Mesendoderm (in vitro differentiated cells): ENCODE measurements around the gene DDX31.
A peak's percentile ranks its signal among the peaks of the same experiment; 100 is the strongest.

Experiments used
- DNase-seq: peaks from one replicate; pipeline ENCODE4 v3.0.0; 2013
- H2AK5ac ChIP-seq: 2 replicates; pipeline ENCODE4 v1.6.1; 2013; ENCODE audit warnings: low read length, inconsistent platforms
- H2BK120ac ChIP-seq: 2 replicates; pipeline ENCODE4 v1.6.1; 2013; ENCODE audit warnings: low read depth, mild to moderate bottlenecking, low read length, moderate library complexity, mixed read lengths
- H2BK15ac ChIP-seq: replicated peaks from 2 replicates; pipeline ENCODE4 v1.6.1; 2013; ENCODE audit warnings: low read depth, mild to moderate bottlenecking, moderate library complexity
- H2BK5ac ChIP-seq: 2 replicates; pipeline ENCODE4 v1.6.1; 2013; ENCODE audit warnings: low read length, inconsistent platforms
- H3K18ac ChIP-seq: 2 replicates; pipeline ENCODE4 v1.6.1; 2013; ENCODE audit warnings: mild to moderate bottlenecking, low read length, mixed read lengths
- H3K23ac ChIP-seq: one replicate; pipeline ENCODE4 v1.6.1; 2013; ENCODE audit warnings: low read length
- H3K27ac ChIP-seq: 2 replicates; pipeline ENCODE4 v1.5.1; 2013; ENCODE audit warnings: low read depth, mild to moderate bottlenecking, inconsistent platforms, low read length, moderate library complexity
- H3K27me3 ChIP-seq: 2 replicates; pipeline ENCODE4 v1.6.1; 2013; ENCODE audit warnings: low read length, control low read depth, mild to moderate bottlenecking, inconsistent platforms; ENCODE audit not compliant: insufficient read depth, poor library complexity
- H3K36me3 ChIP-seq: 2 replicates; pipeline ENCODE4 v1.6.1; 2013; ENCODE audit warnings: low read length, inconsistent platforms; ENCODE audit not compliant: control insufficient read depth, insufficient read depth
- H3K4ac ChIP-seq: one replicate; pipeline ENCODE4 v1.6.1; 2013; ENCODE audit warnings: low read depth, mild to moderate bottlenecking, low read length, moderate library complexity
- H3K4me1 ChIP-seq: 2 replicates; pipeline ENCODE4 v1.6.1; 2013; ENCODE audit warnings: low read depth, low read length, inconsistent platforms; ENCODE audit not compliant: control insufficient read depth
- H3K4me2 ChIP-seq: 2 replicates; pipeline ENCODE4 v1.6.1; 2013; ENCODE audit warnings: low read length
- H3K4me3 ChIP-seq: 2 replicates; pipeline ENCODE4 v1.5.1; 2013; ENCODE audit warnings: mild to moderate bottlenecking, low read length
- H3K56ac ChIP-seq: one replicate; pipeline ENCODE4 v1.6.1; 2013; ENCODE audit warnings: low read length
- H3K79me1 ChIP-seq: 2 replicates; pipeline ENCODE4 v1.6.1; 2013; ENCODE audit warnings: low read length, inconsistent platforms
- H3K79me2 ChIP-seq: 2 replicates; pipeline ENCODE4 v1.6.1; 2013; ENCODE audit warnings: mild to moderate bottlenecking, low read length; ENCODE audit not compliant: control insufficient read depth, insufficient read depth
- H3K9ac ChIP-seq: 2 replicates; pipeline ENCODE4 v1.6.1; 2013; ENCODE audit warnings: low read length, inconsistent platforms
- H4K5ac ChIP-seq: one replicate; pipeline ENCODE4 v1.6.1; 2013; ENCODE audit warnings: low read length
- H4K8ac ChIP-seq: one replicate; pipeline ENCODE4 v1.6.1; 2013; ENCODE audit warnings: low read depth, mild to moderate bottlenecking, control low read depth, low read length, moderate library complexity
- WGBS: extraction: QIAGEN DNeasy Blood & Tissue Kit; methylation state at CpG from one replicate; pipeline ENCODE4 v1.1.7; 2013; ENCODE audit warnings: low lambda C conversion rate, missing lambda C conversion rate; ENCODE audit not compliant: insufficient coverage; ENCODE audit errors: extremely low coverage; 5-methylcytosine and 5-hydroxymethylcytosine counted together

The DDX31 gene

GRCh38 chr9:132683873-132684272 lies 14.1 kb upstream of the DDX31 start:
- WGBS = no CpG with 5 or more reads among the region's 1 CpG
- Histone ChIP-seq H3K18ac (no peak overlapping the region), H2BK15ac (no peak overlapping the region), H3K56ac (no peak overlapping the region), H4K8ac (no peak overlapping the region), H3K27me3 (no peaks in the 10 kb centered on the region), H2BK120ac (no peak overlapping the region), H3K79me2 (peaks cover 30% of the 10 kb centered on the region), H3K4me1 (no peaks in the 10 kb centered on the region), H3K27ac (no peak overlapping the region), H3K9ac (no peak overlapping the region), H3K23ac (no peak overlapping the region), H2BK5ac (no peak overlapping the region), H3K4me3 (no peak overlapping the region), H2AK5ac (no peak overlapping the region), H3K79me1 (peaks cover 16% of the 10 kb centered on the region), H3K4ac (no peak overlapping the region), H3K4me2 (no peak overlapping the region), H4K5ac (no peak overlapping the region), H3K36me3 (peaks cover 13% of the 10 kb centered on the region)
- no peak for DNase-seq

- no peaks in the 10 kb centered on the region for H3K4me1 ChIP-seq
- H3K4me3 ChIP-seq = no peak overlapping the region
- no peak overlapping the region for H2BK15ac ChIP-seq
- no peak overlapping the region for H4K5ac ChIP-seq
- no peak overlapping the region for H2AK5ac ChIP-seq
- peaks cover 48% of the 10 kb centered on the region for H3K79me2 ChIP-seq
- H3K4me2 ChIP-seq = no peak overlapping the region
- WGBS = no CpG with 5 or more reads among the region's 5 CpGs
- H3K9ac ChIP-seq = no peak overlapping the region
- no peak overlapping the region for H3K27ac ChIP-seq
- H3K79me1 ChIP-seq = peaks cover 25% of the 10 kb centered on the region
- H4K8ac ChIP-seq = no peak overlapping the region
- no peak overlapping the region for H3K23ac ChIP-seq
- DNase-seq = no peak
- no peaks in the 10 kb centered on the region for H3K27me3 ChIP-seq
- peaks cover 18% of the 10 kb centered on the region for H3K36me3 ChIP-seq
- H3K4ac ChIP-seq = no peak overlapping the region
- no peak overlapping the region for H2BK120ac ChIP-seq
- no peak overlapping the region for H2BK5ac ChIP-seq
- H3K18ac ChIP-seq = no peak overlapping the region
- H3K56ac ChIP-seq = no peak overlapping the region
These were observed 11.8 kb upstream of the DDX31 start for GRCh38 chr9:132681561-132681960.

- WGBS = no CpG with 5 or more reads among the region's 3 CpGs
- no peak overlapping the region for H2AK5ac ChIP-seq
- H3K79me2 ChIP-seq = peaks cover 60% of the 10 kb centered on the region
- peaks cover 22% of the 10 kb centered on the region for H3K79me1 ChIP-seq
- no peaks in the 10 kb centered on the region for H3K4me1 ChIP-seq
- DNase-seq = no peak
- H3K23ac ChIP-seq = no peak overlapping the region
- H4K8ac ChIP-seq = no peak overlapping the region
- H2BK120ac ChIP-seq = no peak overlapping the region
- H3K4me2 ChIP-seq = no peak overlapping the region
- no peak overlapping the region for H3K4me3 ChIP-seq
- no peak overlapping the region for H3K4ac ChIP-seq
- no peaks in the 10 kb centered on the region for H3K27me3 ChIP-seq
- no peak overlapping the region for H2BK5ac ChIP-seq
- no peak overlapping the region for H4K5ac ChIP-seq
- H3K36me3 ChIP-seq = peaks cover 16% of the 10 kb centered on the region
- no peak overlapping the region for H3K56ac ChIP-seq
- no peak overlapping the region for H3K27ac ChIP-seq
- H2BK15ac ChIP-seq = no peak overlapping the region
- H3K18ac ChIP-seq = no peak overlapping the region
- no peak overlapping the region for H3K9ac ChIP-seq
These were observed 10.3 kb upstream of the DDX31 start for GRCh38 chr9:132679946-132680625.

GRCh38 chr9:132677976-132678375 lies 8.2 kb upstream of the DDX31 start:
- Histone ChIP-seq H3K4me3 (no peak overlapping the region), H3K4ac (no peak overlapping the region), H2BK15ac (no peak overlapping the region), H2AK5ac (no peak overlapping the region), H2BK5ac (no peak overlapping the region), H3K27me3 (no peaks in the 10 kb centered on the region), H3K9ac (no peak overlapping the region), H3K27ac (no peak overlapping the region), H2BK120ac (no peak overlapping the region), H4K5ac (no peak overlapping the region), H3K36me3 (peaks cover 11% of the 10 kb centered on the region), H3K4me1 (no peaks in the 10 kb centered on the region), H3K56ac (no peak overlapping the region), H4K8ac (no peak overlapping the region), H3K4me2 (no peak overlapping the region), H3K79me2 (peaks cover 75% of the 10 kb centered on the region), H3K79me1 (peaks cover 13% of the 10 kb centered on the region), H3K18ac (no peak overlapping the region), H3K23ac (no peak overlapping the region)
- WGBS = no CpG with 5 or more reads among the region's 8 CpGs
- DNase-seq = no peak

GRCh38 chr9:132674485-132674884 lies 4.7 kb upstream of the DDX31 start:
- H2AK5ac ChIP-seq = no peak overlapping the region
- no CpG with 5 or more reads among the region's 4 CpGs for WGBS
- H3K27ac ChIP-seq = no peak overlapping the region
- peaks cover 79% of the 10 kb centered on the region for H3K79me2 ChIP-seq
- no peak overlapping the region for H2BK15ac ChIP-seq
- H2BK120ac ChIP-seq = no peak overlapping the region
- peaks cover 11% of the 10 kb centered on the region for H3K36me3 ChIP-seq
- H3K27me3 ChIP-seq = no peaks in the 10 kb centered on the region
- H4K8ac ChIP-seq = no peak overlapping the region
- DNase-seq = no peak
- H3K79me1 ChIP-seq = peaks cover 15% of the 10 kb centered on the region
- H4K5ac ChIP-seq = no peak overlapping the region
- no peak overlapping the region for H3K9ac ChIP-seq
- no peak overlapping the region for H3K56ac ChIP-seq
- no peak overlapping the region for H3K4me2 ChIP-seq
- no peak overlapping the region for H2BK5ac ChIP-seq
- H3K4me1 ChIP-seq = peaks cover 3% of the 10 kb centered on the region
- H3K4me3 ChIP-seq = no peak overlapping the region
- no peak overlapping the region for H3K23ac ChIP-seq
- H3K4ac ChIP-seq = no peak overlapping the region
- H3K18ac ChIP-seq = no peak overlapping the region

- Histone ChIP-seq H4K5ac (no peak overlapping the region), H2BK15ac (no peak overlapping the region), H3K23ac (no peak overlapping the region), H2BK5ac (no peak overlapping the region), H3K4me3 (no peak overlapping the region), H3K9ac (no peak overlapping the region), H2BK120ac (no peak overlapping the region), H3K79me2 (peaks cover 68% of the 10 kb centered on the region), H3K4ac (no peak overlapping the region), H3K27me3 (no peaks in the 10 kb centered on the region), H4K8ac (no peak overlapping the region), H3K18ac (no peak overlapping the region), H3K4me2 (no peak overlapping the region), H3K79me1 (peaks cover 8% of the 10 kb centered on the region), H2AK5ac (no peak overlapping the region), H3K4me1 (peaks cover 3% of the 10 kb centered on the region), H3K27ac (no peak overlapping the region), H3K56ac (no peak overlapping the region), H3K36me3 (peaks cover 4% of the 10 kb centered on the region)
- DNase-seq = peak; percentile 76
- WGBS = no CpG with 5 or more reads among the region's 6 CpGs
These were observed 3.6 kb upstream of the DDX31 start for GRCh38 chr9:132673355-132673754.
